Activated naive CD8-positive, alpha-beta T cell treated with anti-CD3 and anti-CD28 coated beads, Interleukin-2, amount 50 U/mL, for 24 hours (primary cell): ENCODE results near the gene APBB3.
"Not testable (repeated sequence)": the region's sequence is repeated elsewhere in the genome, so short reads cannot be mapped to it uniquely, and the experiment has no call there.

ENCODE experiments used
- ATAC-seq: fragments of 150-1000 bp; cut with Tn5 transposase; one replicate; pipeline ENCODE4 v1.10.0; 2021
- DNase-seq: peaks from one replicate; pipeline ENCODE4 v3.0.0; 2021
- H3K27ac Mint-ChIP-seq: one replicate; pipeline ENCODE4 v1.8.0; 2021; ENCODE audit warnings: mild to moderate bottlenecking, mixed read lengths
- H3K27me3 Mint-ChIP-seq: one replicate; pipeline ENCODE4 v1.8.0; 2021; ENCODE audit warnings: mixed read lengths
- H3K36me3 Mint-ChIP-seq: one replicate; pipeline ENCODE4 v1.8.0; 2021; ENCODE audit warnings: low read depth, mixed read lengths
- H3K4me1 Mint-ChIP-seq: one replicate; pipeline ENCODE4 v1.8.0; 2021; ENCODE audit warnings: mixed read lengths
- H3K4me3 Mint-ChIP-seq: one replicate; pipeline ENCODE4 v1.8.0; 2021; ENCODE audit warnings: mild to moderate bottlenecking, moderate library complexity, mixed read lengths
- H3K9me3 Mint-ChIP-seq: one replicate; pipeline ENCODE4 v1.8.0; 2021; ENCODE audit warnings: mixed read lengths

APBB3 gene

GRCh38 chr5:140593070-140593469, 28.7 kb upstream of the APBB3 start:
- H3K4me3 Mint-ChIP-seq, DNase-seq, H3K9me3 Mint-ChIP-seq: not testable (repeated sequence)

DNA sequence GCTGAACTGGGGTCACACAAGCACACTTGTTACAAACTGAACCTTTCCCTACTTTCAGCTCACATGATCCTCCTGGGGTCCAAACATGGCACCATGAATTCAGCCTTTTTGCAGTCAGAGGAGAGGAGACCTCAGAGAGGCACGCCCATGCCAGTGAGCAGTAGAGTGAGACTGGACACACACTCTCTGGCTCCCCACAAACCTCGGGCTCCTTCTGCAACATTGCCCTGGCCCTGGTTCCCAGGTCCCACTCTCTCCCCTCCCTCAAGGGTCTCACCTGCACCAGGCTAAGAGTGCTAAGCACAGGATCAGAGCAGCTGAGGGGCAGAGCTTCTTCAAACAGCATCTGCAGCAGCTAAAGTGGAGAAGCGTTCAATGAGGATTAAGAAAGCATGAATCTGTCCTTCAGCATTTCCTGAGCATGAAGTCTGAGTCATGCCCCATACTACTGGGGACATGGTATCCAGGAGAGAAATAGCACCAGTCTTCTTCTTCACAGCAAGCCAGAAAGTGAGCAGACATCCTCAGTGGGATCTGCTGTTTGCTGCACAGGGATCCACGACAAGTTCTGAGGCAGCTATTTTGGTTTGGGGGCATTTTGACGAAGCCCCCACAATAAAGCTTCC, 27.5 kb upstream of the APBB3 start:
- ATAC-seq = no peak
- H3K9me3 Mint-ChIP-seq = no peaks in the 10 kb centered on the region
- H3K36me3 Mint-ChIP-seq = no peaks in the 10 kb centered on the region
- no peak for DNase-seq
- no peak overlapping the region for H3K4me3 Mint-ChIP-seq
- no peaks in the 10 kb centered on the region for H3K27me3 Mint-ChIP-seq
- H3K4me1 Mint-ChIP-seq = peaks cover 6% of the 10 kb centered on the region
- H3K27ac Mint-ChIP-seq = no peak overlapping the region

More at GRCh38 chr5:140593070-140593469, 28.7 kb upstream of the APBB3 start:
- H3K27me3 Mint-ChIP-seq, ATAC-seq, H3K27ac Mint-ChIP-seq, H3K4me1 Mint-ChIP-seq, H3K36me3 Mint-ChIP-seq: not testable (repeated sequence)

DNA sequence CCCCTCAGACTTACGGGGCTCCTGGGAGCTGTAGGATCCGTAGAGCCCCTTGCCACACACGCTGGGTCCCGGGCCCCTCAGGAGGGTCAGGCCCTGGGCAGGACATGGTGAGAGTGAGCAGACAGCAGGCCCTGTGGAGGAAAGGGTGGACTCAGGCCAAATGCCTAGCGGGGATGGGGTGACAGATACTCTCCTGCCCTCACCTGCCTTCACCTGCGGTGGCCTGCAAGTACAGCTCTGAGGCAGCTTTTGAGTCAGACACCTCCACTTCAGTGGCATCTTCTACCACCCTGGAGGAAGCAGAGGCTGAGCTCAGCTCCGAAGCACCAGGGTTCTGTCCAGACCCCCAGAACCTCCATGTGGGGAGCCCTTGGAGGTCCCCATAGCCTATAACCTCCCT, 26.5 kb upstream of the APBB3 start:
- no peak for DNase-seq
- Mint-ChIP-seq H3K27ac (no peak overlapping the region), H3K4me1 (peaks cover 6% of the 10 kb centered on the region), H3K9me3 (no peaks in the 10 kb centered on the region), H3K4me3 (no peak overlapping the region), H3K36me3 (no peaks in the 10 kb centered on the region), H3K27me3 (no peaks in the 10 kb centered on the region)
- ATAC-seq = no peak

DNA sequence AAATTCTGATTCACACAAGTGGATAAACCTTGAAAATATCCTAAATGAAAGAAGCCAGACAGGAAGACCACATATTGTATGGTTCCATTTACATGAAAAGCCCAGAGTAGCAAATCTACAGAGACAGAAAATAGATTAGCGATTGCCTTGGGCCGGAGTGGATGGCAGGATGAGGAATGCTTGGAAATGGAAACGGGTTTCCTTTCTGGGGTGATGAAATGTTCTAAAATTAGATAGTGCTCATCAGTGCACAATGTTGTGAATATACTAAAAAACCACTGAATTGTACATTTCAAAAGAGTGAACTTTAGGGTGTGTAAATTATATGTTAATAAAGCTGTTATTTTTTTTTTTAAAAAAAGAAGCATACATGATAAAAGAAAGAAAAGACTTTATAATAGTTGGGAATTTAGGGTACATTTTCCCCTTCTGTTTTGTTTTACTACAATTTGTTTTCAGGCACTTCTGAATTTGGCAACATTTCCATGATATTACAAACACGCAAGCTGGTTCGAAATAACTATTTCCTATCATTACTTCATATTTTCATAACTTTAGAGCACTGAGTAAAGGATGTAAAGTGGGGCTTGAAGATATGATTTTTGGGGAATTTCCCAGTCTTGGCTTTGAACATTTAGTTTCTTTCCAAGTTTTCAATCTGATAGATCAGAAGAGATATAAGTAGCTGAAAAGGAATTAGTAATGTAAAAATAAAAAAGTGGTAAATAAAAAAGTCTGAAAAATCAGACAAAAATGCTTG, 24.1 kb upstream of the APBB3 start:
- Mint-ChIP-seq H3K4me1 (no peaks in the 10 kb centered on the region), H3K36me3 (no peaks in the 10 kb centered on the region), H3K27me3 (no peaks in the 10 kb centered on the region), H3K4me3 (no peak overlapping the region), H3K9me3 (no peaks in the 10 kb centered on the region), H3K27ac (no peak overlapping the region)
- ATAC-seq (no peak), DNase-seq (no peak)

GRCh38 chr5:140587495-140587894, 23.1 kb upstream of the APBB3 start:
- Mint-ChIP-seq H3K9me3 (peaks cover 3% of the 10 kb centered on the region), H3K27ac (no peak overlapping the region), H3K4me3 (no peak overlapping the region), H3K27me3 (peaks cover 3% of the 10 kb centered on the region), H3K36me3 (no peaks in the 10 kb centered on the region), H3K4me1 (no peaks in the 10 kb centered on the region)
- no peak for ATAC-seq
- no peak for DNase-seq

DNA sequence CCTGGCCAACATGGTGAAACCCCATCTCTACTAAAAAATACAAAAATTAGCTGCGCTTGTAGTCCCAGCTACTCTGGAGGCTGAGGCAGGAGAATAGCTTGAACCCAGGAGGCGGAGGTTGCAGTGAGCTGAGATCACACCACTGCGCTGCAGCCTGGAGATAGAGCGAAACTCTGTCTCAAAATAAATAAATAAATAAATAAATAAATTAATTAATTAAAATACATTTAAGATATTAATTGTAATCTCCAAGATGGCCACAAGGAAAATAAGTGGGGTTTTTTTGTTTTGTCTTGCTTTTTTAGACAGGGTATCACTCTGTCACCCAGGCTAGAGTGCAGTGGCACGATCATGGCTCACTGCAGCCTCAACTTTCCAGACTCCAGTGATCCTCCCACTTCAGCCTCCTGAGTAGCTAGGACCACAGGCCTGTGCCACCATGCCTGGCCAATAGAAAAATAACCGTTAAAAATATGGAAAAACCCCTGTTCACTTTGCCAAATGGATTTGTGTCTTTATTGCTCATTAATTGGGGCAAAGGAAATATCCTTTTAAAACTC, 14.9 kb upstream of the APBB3 start:
- peaks cover 12% of the 10 kb centered on the region for H3K27me3 Mint-ChIP-seq
- DNase-seq, H3K27ac Mint-ChIP-seq, H3K4me3 Mint-ChIP-seq, ATAC-seq, H3K36me3 Mint-ChIP-seq, H3K9me3 Mint-ChIP-seq, H3K4me1 Mint-ChIP-seq: not testable (repeated sequence)

DNA sequence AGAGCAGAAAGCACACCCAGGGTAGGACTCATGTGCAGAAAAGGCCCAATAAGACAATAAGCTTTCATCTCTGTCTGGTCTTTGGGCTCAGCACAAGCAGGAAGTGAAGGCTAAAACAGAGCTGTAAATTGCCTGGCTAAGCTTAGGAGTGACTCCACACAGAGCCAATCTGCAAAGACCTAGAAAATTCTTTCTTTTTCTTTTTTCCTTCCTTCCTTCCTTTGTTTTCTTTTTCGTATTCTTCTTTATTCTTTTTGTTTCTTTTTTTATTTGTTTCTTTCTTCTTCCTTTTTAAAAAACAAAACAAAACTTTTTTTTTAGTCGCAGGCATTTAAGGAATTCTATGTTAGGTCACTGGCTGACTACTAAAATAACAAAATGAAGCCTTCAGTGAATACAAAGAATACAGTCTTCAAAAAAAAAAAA, 12.4 kb upstream of the APBB3 start:
- Mint-ChIP-seq H3K27me3 (peaks cover 9% of the 10 kb centered on the region), H3K9me3 (no peaks in the 10 kb centered on the region), H3K4me1 (no peaks in the 10 kb centered on the region), H3K4me3 (no peak overlapping the region), H3K36me3 (no peaks in the 10 kb centered on the region), H3K27ac (no peak overlapping the region)
- DNase-seq (no peak), ATAC-seq (no peak)

DNA sequence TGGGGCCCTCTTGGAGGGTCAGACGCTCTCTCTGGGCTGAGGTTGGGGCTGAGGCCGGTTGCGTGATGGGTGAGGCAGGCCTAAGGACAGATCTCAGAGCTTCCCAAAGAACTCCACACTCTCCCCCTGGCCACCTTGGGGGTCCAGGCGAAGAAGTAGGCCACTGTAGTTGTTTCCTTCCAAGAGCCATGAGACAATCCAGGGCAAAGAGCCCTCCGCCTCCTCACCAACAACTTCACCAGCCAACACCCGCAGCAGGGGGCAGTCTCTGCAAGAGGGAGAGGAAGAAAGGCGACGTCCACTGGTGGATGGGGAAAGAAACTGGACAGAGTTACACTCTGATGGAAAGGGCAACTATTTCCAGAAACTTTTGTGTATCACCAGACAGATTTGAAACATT, 10.9 kb upstream of the APBB3 start:
- Mint-ChIP-seq H3K4me3 (no peak overlapping the region), H3K27me3 (peaks cover 2% of the 10 kb centered on the region), H3K36me3 (peaks cover under 1% of the 10 kb centered on the region), H3K27ac (no peak overlapping the region), H3K4me1 (peaks cover under 1% of the 10 kb centered on the region), H3K9me3 (no peaks in the 10 kb centered on the region)
- ATAC-seq (no peak), DNase-seq (no peak)

DNA sequence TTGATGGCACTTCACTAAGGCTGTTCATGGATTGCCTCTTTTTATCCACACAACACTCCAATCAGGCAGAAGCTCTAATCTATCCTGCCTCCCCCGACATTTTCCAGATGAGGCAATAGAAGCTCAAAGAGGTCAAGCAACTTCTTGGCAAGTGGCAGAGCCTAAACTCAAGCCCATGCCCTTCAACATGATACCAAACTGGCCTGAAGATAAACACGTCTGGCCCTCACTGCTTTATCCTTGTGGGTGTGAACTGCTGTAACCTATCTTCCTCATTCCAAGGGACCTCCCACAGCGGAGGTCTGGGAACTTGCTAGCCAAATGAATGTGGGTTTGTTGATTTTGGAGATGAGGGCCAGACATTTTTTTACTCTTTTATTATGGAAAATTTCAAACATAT, 9.8 kb upstream of the APBB3 start:
- DNase-seq (no peak), ATAC-seq (no peak)
- Mint-ChIP-seq H3K4me3 (no peak overlapping the region), H3K36me3 (peaks cover 2% of the 10 kb centered on the region), H3K27ac (no peak overlapping the region), H3K27me3 (no peaks in the 10 kb centered on the region), H3K4me1 (peaks cover 10% of the 10 kb centered on the region), H3K9me3 (no peaks in the 10 kb centered on the region)

- Mint-ChIP-seq H3K4me3 (no peak overlapping the region), H3K27me3 (no peaks in the 10 kb centered on the region), H3K27ac (no peak overlapping the region), H3K9me3 (no peaks in the 10 kb centered on the region), H3K36me3 (peaks cover 2% of the 10 kb centered on the region), H3K4me1 (peaks cover 15% of the 10 kb centered on the region)
- ATAC-seq (no peak), DNase-seq (no peak)
Measured at GRCh38 chr5:140573683-140574082, 9.3 kb upstream of the APBB3 start.

GRCh38 chr5:140571105-140571504, 6.7 kb upstream of the APBB3 start:
- Mint-ChIP-seq H3K27ac (no peak overlapping the region), H3K36me3 (peaks cover 14% of the 10 kb centered on the region), H3K9me3 (no peaks in the 10 kb centered on the region), H3K4me1 (peaks cover 28% of the 10 kb centered on the region), H3K27me3 (no peaks in the 10 kb centered on the region), H3K4me3 (no peak overlapping the region)
- DNase-seq (no peak), ATAC-seq (no peak)

GRCh38 chr5:140570488-140570887, 6.1 kb upstream of the APBB3 start:
- ATAC-seq = no peak
- H3K36me3 Mint-ChIP-seq = peaks cover 20% of the 10 kb centered on the region

GRCh38 chr5:140570058-140570457, 5.7 kb upstream of the APBB3 start:
- Mint-ChIP-seq H3K27me3 (no peaks in the 10 kb centered on the region), H3K4me3 (no peak overlapping the region), H3K4me1 (peaks cover 39% of the 10 kb centered on the region), H3K9me3 (no peaks in the 10 kb centered on the region), H3K27ac (no peak overlapping the region), H3K36me3 (peaks cover 24% of the 10 kb centered on the region)
- DNase-seq (no peak), ATAC-seq (no peak)

More at GRCh38 chr5:140570488-140570887, 6.1 kb upstream of the APBB3 start:
- H3K4me3 Mint-ChIP-seq = no peak overlapping the region
- no peaks in the 10 kb centered on the region for H3K27me3 Mint-ChIP-seq
- DNase-seq = no peak
- H3K27ac Mint-ChIP-seq = no peak overlapping the region
- peaks cover 34% of the 10 kb centered on the region for H3K4me1 Mint-ChIP-seq
- no peaks in the 10 kb centered on the region for H3K9me3 Mint-ChIP-seq

- H3K27ac Mint-ChIP-seq = peak overlapping the region; percentile 91
- H3K27me3 Mint-ChIP-seq = no peaks in the 10 kb centered on the region
- H3K4me3 Mint-ChIP-seq = peak overlapping the region; percentile 69
- DNase-seq (no peak), ATAC-seq (no peak)
- peaks cover 45% of the 10 kb centered on the region for H3K4me1 Mint-ChIP-seq
- H3K36me3 Mint-ChIP-seq = peaks cover 30% of the 10 kb centered on the region
- no peaks in the 10 kb centered on the region for H3K9me3 Mint-ChIP-seq
Measured at GRCh38 chr5:140569197-140569596, 4.8 kb upstream of the APBB3 start.

DNA sequence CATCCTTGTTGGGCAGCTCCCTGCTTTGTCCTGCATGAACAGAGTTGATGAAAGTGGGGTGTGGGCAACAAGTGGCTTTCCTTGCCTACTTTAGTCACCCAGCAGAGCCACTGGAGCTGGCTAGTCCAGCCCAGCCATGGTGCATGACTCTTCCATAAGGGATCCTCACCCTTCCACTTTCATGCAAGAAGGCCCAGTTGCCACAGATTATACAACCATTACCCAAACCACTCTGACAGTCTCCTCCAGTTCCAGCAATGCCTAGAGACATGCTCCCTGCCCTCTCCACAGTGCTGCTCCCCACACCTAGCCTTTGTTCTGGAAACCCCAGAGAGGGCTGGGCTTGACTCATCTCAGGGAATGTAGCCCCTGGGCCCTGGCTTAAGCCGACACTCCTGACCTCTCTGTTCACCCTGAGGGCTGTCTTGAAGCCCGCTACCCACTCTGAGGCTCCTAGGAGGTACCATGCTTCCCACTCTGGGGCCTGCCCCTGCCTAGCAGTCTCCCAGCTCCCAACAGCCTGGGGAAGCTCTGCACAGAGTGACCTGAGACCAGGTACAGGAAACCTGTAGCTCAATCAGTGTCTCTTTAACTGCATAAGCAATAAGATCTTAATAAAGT, 4.2 kb upstream of the APBB3 start:
- Mint-ChIP-seq H3K4me3 (peak overlapping the region; percentile 69), H3K4me1 (peaks cover 51% of the 10 kb centered on the region), H3K27ac (peak overlapping the region; percentile 91), H3K9me3 (no peaks in the 10 kb centered on the region), H3K27me3 (no peaks in the 10 kb centered on the region), H3K36me3 (peaks cover 30% of the 10 kb centered on the region)
- DNase-seq (no peak), ATAC-seq (no peak)
